ENCODE data around the gene FIP1L1.
"Not testable (repeated sequence)": the region's sequence is repeated elsewhere in the genome, so short reads cannot be mapped to it uniquely, and the experiment has no call there.

The FIP1L1 gene

GRCh38 chr4:53378171-53378482, 686 bp downstream of the FIP1L1 start:
- no peak for DNase-seq

- DNase-seq: no peak
Measured at GRCh38 chr4:53380221-53380620, 2.8 kb downstream of the FIP1L1 start.

GRCh38 chr4:53409479-53409878, 32.0 kb downstream of the FIP1L1 start:
- DNase-seq: not testable (repeated sequence)

GRCh38 chr4:53419208-53419607, 41.8 kb downstream of the FIP1L1 start:
- DNase-seq: no peak

GRCh38 chr4:53421791-53422190, 44.4 kb downstream of the FIP1L1 start:
- no peak for DNase-seq

GRCh38 chr4:53422367-53422766, 44.9 kb downstream of the FIP1L1 start:
- DNase-seq: no peak

GRCh38 chr4:53424280-53424679, 46.8 kb downstream of the FIP1L1 start:
- DNase-seq: no peak

- no peak for DNase-seq
Measured at GRCh38 chr4:53427366-53427765, 49.9 kb downstream of the FIP1L1 start.

- DNase-seq: peak; percentile 57
Measured at GRCh38 chr4:53431052-53431451, 53.6 kb downstream of the FIP1L1 start.

- peak; percentile 72 for DNase-seq
Measured at GRCh38 chr4:53432528-53433424, 55.3 kb downstream of the FIP1L1 start.

- no peak for DNase-seq
Measured at GRCh38 chr4:53436251-53436650, 58.8 kb downstream of the FIP1L1 start.

- no peak for DNase-seq
Measured at GRCh38 chr4:53441564-53441963, 64.1 kb downstream of the FIP1L1 start.

- DNase-seq: no peak
Measured at GRCh38 chr4:53444954-53445353, 67.5 kb downstream of the FIP1L1 start.

- DNase-seq: no peak
Measured at GRCh38 chr4:53450773-53451172, 73.3 kb downstream of the FIP1L1 start.

GRCh38 chr4:53453385-53453784, 75.9 kb downstream of the FIP1L1 start:
- no peak for DNase-seq

GRCh38 chr4:53455766-53456165, 78.3 kb downstream of the FIP1L1 start:
- no peak for DNase-seq

- DNase-seq: no peak
Measured at GRCh38 chr4:53456178-53456577, 78.7 kb downstream of the FIP1L1 start.

GRCh38 chr4:53459548-53459947, 82.1 kb downstream of the FIP1L1 start:
- no peak for DNase-seq

GRCh38 chr4:53461244-53461643, 83.8 kb downstream of the FIP1L1 start:
- DNase-seq: no peak

GRCh38 chr4:53463340-53463739, 85.9 kb downstream of the FIP1L1 start:
- DNase-seq: no peak

GRCh38 chr4:53465281-53465680, 87.8 kb downstream of the FIP1L1 start:
- DNase-seq: no peak

GRCh38 chr4:53465891-53466290, 88.5 kb downstream of the FIP1L1 start:
- DNase-seq: no peak

- DNase-seq: not testable (repeated sequence)
Measured at GRCh38 chr4:53466576-53466975, 89.1 kb downstream of the FIP1L1 start.

- no peak for DNase-seq
Measured at GRCh38 chr4:53476232-53477037, 99.0 kb downstream of the FIP1L1 start.
